Superior temporal gyrus (tissue), 1 donor: ENCODE data around the gene CNTFR.

Experiments used
- DNase-seq: peaks from one replicate; pipeline ENCODE4 v3.0.0-alpha.2; 2016; ENCODE audit errors: extremely low spot score

Gene CNTFR

DNA sequence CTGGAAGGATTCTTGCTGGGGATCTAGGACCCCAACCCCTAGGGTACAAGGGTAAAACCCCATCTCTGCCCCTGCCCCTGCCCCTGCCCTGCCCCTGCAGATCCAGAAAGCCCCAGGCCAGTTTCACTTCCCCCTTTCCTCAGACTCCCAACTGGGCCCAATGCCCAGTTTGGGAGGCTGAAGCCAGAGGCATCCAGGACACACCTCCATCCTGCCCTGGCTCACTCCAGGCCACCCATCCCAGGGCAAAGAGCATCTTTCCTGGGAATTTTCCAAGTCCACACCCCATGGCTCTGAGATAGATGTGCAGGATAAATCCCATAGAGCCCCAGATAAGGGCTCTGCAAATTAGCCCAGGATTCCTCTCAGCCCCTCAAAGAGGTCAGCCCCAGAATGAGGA, 17.4 kb downstream of the CNTFR start:
- no peak for DNase-seq

GRCh38 chr9:34571481-34571810, 18.1 kb downstream of the CNTFR start:
- DNase-seq = no peak

DNA sequence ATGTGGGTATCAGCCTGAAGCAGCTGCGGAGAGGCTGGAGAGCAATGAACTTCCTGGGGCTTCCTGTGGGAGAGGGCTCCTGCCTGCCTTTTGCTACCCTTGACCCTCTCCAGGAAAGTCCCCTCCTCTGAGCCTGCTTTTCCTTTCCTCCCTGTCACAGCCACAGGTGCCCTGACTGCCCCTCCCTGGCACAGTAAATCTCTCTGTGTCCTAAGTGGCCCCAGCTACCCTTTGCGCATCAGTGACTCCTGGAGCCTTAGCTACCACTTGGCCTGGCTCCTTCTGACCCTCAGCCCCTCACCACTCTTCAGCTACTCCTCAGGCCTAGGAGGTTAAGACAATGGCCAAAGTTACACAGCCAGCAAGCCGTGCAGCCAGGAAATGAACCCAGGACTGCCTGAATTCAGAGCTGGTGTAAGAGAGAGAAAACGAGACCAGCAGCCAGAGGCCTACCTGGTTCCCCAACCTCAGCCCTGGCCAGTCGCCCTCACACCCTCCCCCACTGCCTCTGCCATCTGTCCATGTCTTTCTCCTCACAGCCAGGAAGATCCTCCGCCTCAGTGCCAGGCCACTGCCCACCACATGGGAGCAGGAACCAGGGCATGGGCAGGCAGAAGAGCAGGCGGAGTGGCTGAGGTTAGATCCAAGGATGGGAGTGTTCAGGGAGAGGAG, 18.6 kb downstream of the CNTFR start:
- no peak for DNase-seq

DNA sequence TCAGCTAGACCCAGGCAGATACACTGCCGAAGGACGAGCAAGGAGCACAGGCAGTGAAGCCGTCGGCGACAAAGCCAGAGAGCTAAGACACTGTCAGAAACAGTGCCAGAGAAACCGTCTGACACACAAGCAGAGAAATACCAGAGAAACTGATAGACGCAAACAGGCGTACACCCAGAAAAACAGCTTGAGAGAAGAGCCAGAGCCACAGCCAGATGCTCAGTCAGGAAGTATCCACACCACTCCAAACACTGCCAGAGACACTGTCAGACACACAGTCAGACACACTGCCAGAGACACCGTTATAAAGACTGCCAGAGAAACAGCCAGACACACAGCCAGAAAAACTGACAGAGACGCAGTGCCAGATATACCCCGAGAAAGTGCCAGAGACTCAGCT, 19.1 kb downstream of the CNTFR start:
- DNase-seq = no peak

DNA sequence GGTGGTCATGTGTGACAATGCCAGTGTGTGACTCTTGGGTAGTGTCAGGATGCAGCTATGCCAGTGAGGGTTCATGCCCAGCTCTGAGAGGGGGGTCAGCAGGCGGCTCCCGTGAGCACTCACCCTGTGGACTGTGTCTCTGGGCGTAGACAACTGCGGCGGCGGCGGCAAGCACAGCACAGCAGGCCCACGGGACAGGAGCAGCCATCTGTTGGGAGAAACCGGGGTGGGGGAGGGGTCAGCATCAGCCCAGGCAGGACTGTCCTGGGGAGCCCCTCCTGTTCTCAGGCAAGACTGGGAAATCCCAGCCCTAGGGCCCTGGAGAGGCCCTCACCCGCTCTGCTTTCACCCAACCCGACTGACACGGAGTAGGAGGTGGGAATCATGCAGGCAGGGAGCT, 20.8 kb downstream of the CNTFR start:
- no peak for DNase-seq

- DNase-seq = no peak
Measured at GRCh38 chr9:34568133-34568532, 21.4 kb downstream of the CNTFR start.

- no peak for DNase-seq
Measured at GRCh38 chr9:34566972-34567371, 22.6 kb downstream of the CNTFR start.

DNA sequence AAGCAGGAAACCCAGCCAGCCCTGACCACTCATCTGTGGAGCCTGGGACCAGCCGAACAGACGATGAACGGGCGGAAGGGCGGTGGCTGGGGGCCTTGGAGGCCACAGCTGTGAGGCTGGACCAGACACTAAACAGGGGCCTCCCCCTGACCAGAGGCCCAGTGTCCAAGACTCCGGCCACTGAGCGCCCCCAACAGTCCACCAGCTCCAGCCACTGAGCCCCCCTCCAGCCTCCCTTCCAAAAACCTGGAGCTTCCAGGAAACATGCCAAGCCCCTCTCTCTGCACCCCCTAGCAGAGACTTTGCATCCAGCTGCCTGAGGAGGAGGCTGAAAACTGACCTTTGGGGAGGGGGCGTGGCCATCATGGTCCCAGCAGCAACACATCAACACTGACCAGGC, 23.2 kb downstream of the CNTFR start:
- no peak for DNase-seq

- no peak for DNase-seq
Measured at GRCh38 chr9:34565856-34566255, 23.7 kb downstream of the CNTFR start.

GRCh38 chr9:34564617-34565016, 24.9 kb downstream of the CNTFR start:
- DNase-seq = no peak

GRCh38 chr9:34563262-34563661, 26.3 kb downstream of the CNTFR start:
- DNase-seq = no peak

DNA sequence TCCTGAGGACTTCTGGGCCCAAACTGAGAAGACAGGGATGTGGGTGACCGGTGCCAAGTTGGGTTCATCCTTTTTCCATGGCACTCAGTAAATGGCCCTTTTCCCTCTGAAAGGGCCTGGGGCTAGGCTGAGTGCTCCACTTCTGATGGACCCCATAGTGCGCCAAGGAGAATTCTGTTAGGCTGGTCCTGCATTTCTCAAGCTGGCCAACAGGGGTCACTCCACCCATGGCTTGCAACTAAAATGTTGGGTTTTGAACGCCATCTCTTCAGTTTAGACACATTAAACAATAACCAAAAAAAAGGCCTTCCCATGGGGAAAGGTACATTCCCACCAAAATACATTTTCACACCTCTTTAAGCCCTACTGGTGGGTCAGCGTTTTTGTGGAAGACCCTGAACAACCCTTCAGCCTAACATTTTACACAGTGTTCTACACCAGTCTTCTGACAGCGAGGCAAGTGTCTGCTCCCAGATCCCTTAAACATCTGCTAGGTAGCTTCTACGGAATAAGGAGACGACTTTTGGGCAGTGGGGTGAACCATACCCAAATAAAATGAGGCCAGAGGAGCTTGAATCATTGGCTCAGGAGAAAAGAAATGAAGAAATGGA, 27.3 kb downstream of the CNTFR start:
- DNase-seq = no peak

DNA sequence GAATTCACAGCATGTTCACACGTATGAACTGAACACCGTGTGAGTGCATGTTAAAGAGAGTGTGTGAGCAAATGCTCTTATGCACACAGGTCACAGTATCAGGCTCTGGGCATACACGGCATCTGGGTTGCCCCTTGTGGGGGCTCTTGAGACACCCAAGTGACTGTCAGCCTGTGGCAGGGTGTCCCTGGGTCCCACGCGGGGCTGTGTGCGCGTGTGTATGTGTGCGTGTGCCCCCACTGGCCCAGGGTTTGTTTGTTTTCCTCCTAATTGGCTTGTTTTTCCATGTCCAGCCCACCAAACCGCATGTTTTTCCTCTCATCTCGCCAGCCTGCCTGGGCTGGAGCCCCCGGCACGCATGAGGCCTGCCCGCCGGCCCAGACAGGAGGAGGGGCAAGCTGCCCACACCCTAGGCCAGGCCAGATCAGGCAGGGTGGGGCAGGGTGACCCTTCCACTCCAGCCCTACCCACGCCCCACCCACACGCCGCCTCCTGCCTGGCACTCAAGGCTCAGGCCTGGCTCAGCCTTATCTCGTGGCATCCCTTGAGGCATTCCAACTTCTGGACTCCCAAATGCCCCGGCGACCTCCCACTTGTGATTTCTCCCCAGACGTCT, 28.8 kb downstream of the CNTFR start:
- DNase-seq = no peak

GRCh38 chr9:34559624-34560455, 29.7 kb downstream of the CNTFR start:
- DNase-seq = peak; percentile 58

DNA sequence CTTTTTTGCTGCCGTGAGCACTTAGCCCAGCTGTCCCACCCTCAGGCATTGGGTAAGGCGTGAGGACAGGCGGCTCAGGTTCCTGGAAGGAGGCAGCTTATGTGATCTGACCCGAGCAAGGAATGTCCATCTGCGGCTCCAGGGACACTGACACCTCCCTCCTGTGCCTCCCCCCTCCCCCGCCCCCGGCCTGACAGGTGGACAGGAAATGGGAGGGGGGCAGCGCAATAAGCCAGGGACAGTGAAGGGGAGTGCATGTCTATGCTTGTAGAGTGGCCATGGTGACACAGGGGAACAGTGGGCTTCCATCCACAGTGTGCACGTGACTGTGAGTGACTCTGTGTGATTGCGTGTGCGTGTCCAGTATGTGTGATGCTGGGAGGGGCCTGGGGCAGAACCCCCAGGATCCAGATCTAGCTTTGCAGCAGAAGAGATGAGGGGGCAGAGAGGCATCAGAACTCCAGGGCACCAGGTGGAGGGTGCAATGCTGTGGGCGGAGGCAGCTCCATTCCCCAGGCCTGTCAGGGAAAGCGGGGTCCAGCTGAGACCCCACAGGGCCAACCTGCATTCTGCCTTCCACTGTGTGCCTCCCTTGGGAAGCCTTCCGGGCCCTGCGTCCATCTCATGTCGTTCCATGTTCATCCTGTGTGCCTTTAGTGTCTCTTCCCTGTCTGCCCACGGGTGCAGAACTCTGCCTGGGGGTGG, 30.5 kb downstream of the CNTFR start:
- no peak for DNase-seq

GRCh38 chr9:34558364-34558763, 31.2 kb downstream of the CNTFR start:
- DNase-seq = no peak

GRCh38 chr9:34557426-34558321, 31.9 kb downstream of the CNTFR start:
- no peak for DNase-seq

GRCh38 chr9:34556949-34557348, 32.6 kb downstream of the CNTFR start:
- no peak for DNase-seq

GRCh38 chr9:34555936-34556525, 33.5 kb downstream of the CNTFR start:
- no peak for DNase-seq

DNA sequence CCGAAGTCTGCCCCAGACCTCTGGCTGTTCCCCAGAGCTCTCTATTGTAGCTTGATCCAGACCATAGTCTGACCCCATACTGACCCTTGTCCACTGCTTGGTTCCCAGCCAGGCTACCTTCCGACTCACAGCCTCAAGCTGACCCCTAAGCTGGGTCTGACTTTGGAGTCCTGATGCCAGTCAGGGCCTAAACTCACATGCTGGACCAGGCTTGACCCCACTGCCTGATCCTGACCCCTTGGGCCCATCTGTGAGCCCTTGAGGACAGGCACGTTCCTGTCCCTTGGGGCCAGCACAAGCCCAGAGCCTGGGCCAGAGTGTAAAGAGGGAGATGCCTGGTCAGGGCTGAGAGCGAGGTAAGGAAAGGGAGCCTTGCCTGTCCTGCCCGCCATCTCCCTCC, 34.0 kb downstream of the CNTFR start:
- no peak for DNase-seq

DNA sequence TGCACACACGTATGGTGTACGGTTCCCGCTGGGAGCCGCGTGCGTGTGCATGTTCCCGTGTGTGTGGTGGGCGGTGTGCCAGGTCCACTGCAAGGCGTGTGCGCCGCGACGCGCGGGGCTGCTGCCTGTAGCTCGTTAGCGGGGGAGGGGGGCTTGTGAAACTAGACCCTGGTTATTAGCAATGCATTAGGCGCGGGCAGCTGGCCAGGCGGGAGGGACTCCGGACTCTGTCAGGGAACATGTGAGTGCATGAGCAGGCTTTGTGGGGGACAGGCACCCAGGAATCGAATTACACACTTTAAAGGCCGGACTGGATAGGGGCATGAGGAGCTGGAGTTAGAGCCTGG, 34.5 kb downstream of the CNTFR start:
- DNase-seq = no peak
